ENCODE data around the gene AGRN. TPM values are rescaled to one million over a fixed set of nuclear protein-coding genes. Genes with fewer than 3 reads are reported as not detected.

Gene AGRN
- polyA plus RNA-seq, 1 experiment: 28.3 TPM

GRCh38 chr1:1046767-1047166 lies 26.8 kb downstream of the AGRN start:
- TF ChIP-seq, protein P1, sequence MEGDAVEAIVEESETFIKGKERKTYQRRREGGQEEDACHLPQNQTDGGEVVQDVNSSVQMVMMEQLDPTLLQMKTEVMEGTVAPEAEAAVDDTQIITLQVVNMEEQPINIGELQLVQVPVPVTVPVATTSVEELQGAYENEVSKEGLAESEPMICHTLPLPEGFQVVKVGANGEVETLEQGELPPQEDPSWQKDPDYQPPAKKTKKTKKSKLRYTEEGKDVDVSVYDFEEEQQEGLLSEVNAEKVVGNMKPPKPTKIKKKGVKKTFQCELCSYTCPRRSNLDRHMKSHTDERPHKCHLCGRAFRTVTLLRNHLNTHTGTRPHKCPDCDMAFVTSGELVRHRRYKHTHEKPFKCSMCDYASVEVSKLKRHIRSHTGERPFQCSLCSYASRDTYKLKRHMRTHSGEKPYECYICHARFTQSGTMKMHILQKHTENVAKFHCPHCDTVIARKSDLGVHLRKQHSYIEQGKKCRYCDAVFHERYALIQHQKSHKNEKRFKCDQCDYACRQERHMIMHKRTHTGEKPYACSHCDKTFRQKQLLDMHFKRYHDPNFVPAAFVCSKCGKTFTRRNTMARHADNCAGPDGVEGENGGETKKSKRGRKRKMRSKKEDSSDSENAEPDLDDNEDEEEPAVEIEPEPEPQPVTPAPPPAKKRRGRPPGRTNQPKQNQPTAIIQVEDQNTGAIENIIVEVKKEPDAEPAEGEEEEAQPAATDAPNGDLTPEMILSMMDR (IDR thresholded peaks at IDR 0.05; ENCODE audit: low read depth, low read length): no peak
- ChIA-PET POLR2A (no interaction called here), CTCF (no interaction called here)
- Histone ChIP-seq H3K27ac (ENCODE audit: low read depth, low read length) (no peak overlapping the region), H3K4me3 (ENCODE audit: low read depth, low read length) (no peak overlapping the region), H3K9me3 (ENCODE audit: control insufficient read depth, insufficient read depth, low read length) (peaks cover 3% of the 10 kb centered on the region; the same call in 1 of the 2 replicates), H3K27me3 (ENCODE audit: control insufficient read depth, insufficient read depth, low read length) (no peaks in the 10 kb centered on the region)
- no peak for DNase-seq (ENCODE audit: low read depth, low spot score)

DNA sequence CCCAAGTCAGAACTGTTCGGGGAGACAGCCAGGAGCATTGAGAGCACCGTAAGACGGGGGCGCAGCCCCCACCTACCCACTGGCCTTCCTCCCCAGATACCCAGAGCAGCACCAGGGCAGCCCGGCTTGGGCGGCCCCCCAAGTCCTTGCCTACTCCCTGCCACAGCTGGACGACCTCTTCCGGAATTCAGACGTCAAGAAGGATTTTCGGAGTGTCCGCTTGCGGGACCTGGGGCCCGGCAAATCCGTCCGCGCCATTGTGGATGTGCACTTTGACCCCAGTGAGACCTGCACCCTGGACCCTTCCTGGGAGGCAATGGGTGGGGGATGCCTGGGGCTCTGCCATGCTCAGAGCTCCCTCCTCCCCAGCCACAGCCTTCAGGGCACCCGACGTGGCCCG lies 27.5 kb downstream of the AGRN start:
- no peaks in the 10 kb centered on the region for H3K27me3 ChIP-seq (ENCODE audit: control insufficient read depth, insufficient read depth, low read length)
- ChIA-PET POLR2A (no interaction called here), CTCF (no interaction called here)
- H3K9me3 ChIP-seq (ENCODE audit: control insufficient read depth, insufficient read depth, low read length): peaks cover 3% of the 10 kb centered on the region; the same call in 1 of the 2 replicates
- DNase-seq (ENCODE audit: low read depth, low spot score): no peak
- H3K4me3 ChIP-seq (ENCODE audit: low read depth, low read length): no peak overlapping the region
- no peak overlapping the region for H3K27ac ChIP-seq (ENCODE audit: low read depth, low read length)
- TF ChIP-seq, protein P1 (IDR thresholded peaks at IDR 0.05; ENCODE audit: low read depth, low read length): no peak

GRCh38 chr1:1047963-1048362 lies 28.0 kb downstream of the AGRN start:
- POLR2A ChIA-PET: no interaction called here
- TF ChIP-seq, protein P1 (IDR thresholded peaks at IDR 0.05; ENCODE audit: low read depth, low read length): no peak
- peaks cover 1% of the 10 kb centered on the region; the same call in 1 of the 2 replicates for H3K9me3 ChIP-seq (ENCODE audit: control insufficient read depth, insufficient read depth, low read length)
- no peaks in the 10 kb centered on the region for H3K27me3 ChIP-seq (ENCODE audit: control insufficient read depth, insufficient read depth, low read length)
- H3K4me3 ChIP-seq (ENCODE audit: low read depth, low read length): no peak overlapping the region
- DNase-seq (ENCODE audit: low read depth, low spot score): no peak
- H3K27ac ChIP-seq (ENCODE audit: low read depth, low read length): no peak overlapping the region
- CTCF ChIA-PET: no interaction called here

DNA sequence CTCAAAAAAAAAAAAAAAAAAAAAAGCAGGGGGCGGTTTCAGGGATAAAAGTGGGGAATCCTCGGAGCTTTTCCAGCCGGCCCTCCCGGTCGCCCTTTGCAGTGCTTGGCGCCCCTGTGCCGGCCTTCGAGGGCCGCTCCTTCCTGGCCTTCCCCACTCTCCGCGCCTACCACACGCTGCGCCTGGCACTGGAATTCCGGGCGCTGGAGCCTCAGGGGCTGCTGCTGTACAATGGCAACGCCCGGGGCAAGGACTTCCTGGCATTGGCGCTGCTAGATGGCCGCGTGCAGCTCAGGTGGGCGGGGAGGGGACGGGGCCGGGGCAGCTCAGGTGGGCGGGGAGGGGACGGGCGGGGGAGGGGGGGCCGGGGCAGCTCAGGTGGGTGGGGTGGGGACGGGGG lies 28.8 kb downstream of the AGRN start:
- TF ChIP-seq, protein P1 (IDR thresholded peaks at IDR 0.05; ENCODE audit: low read depth, low read length): no peak
- ChIA-PET POLR2A (no interaction called here), CTCF (interaction anchor here (0.6 kb wide), 1 partner anchor 30 kb away, joined by 3 read pairs; no protein-coding TSS in a partner anchor)
- Histone ChIP-seq H3K27ac (ENCODE audit: low read depth, low read length) (no peak overlapping the region), H3K27me3 (ENCODE audit: control insufficient read depth, insufficient read depth, low read length) (no peaks in the 10 kb centered on the region), H3K4me3 (ENCODE audit: low read depth, low read length) (no peak overlapping the region), H3K9me3 (ENCODE audit: control insufficient read depth, insufficient read depth, low read length) (no peaks in the 10 kb centered on the region; the same call in 1 of the 2 replicates)
- no peak for DNase-seq (ENCODE audit: low read depth, low spot score)

GRCh38 chr1:1049318-1050165 lies 29.6 kb downstream of the AGRN start:
- no peaks in the 10 kb centered on the region for H3K27me3 ChIP-seq (ENCODE audit: control insufficient read depth, insufficient read depth, low read length)
- no peaks in the 10 kb centered on the region; the same call in 1 of the 2 replicates for H3K9me3 ChIP-seq (ENCODE audit: control insufficient read depth, insufficient read depth, low read length)
- TF ChIP-seq, protein P1 (IDR thresholded peaks at IDR 0.05; ENCODE audit: low read depth, low read length): no peak
- no peak overlapping the region for H3K27ac ChIP-seq (ENCODE audit: low read depth, low read length)
- H3K4me3 ChIP-seq (ENCODE audit: low read depth, low read length): no peak overlapping the region
- ChIA-PET POLR2A (no interaction called here), CTCF (interaction anchor here (0.6 kb wide), 1 partner anchor 31 kb away, joined by 3 read pairs; no protein-coding TSS in a partner anchor)
- no peak for DNase-seq (ENCODE audit: low read depth, low spot score)
